EH (cell line): Measurements from ENCODE around the gene CCL27.
"Not testable (repeated sequence)": the region's sequence is repeated elsewhere in the genome, so short reads cannot be mapped to it uniquely, and the experiment has no call there.

ENCODE experiments used
- DNase-seq: peaks from one replicate; pipeline ENCODE4 v3.0.0-alpha.2; 2015; ENCODE audit warnings: low read depth

The CCL27 gene

GRCh38 chr9:34651321-34651720 lies 11.1 kb downstream of the CCL27 start:
- DNase-seq: peak; percentile 39

- DNase-seq: no peak
Measured at GRCh38 chr9:34650816-34651215, 11.6 kb downstream of the CCL27 start.

GRCh38 chr9:34648673-34649072 lies 13.8 kb downstream of the CCL27 start:
- no peak for DNase-seq

- no peak for DNase-seq
Measured at GRCh38 chr9:34647651-34648050, 14.8 kb downstream of the CCL27 start.

GRCh38 chr9:34647084-34647403 lies 15.4 kb downstream of the CCL27 start:
- DNase-seq: no peak

- DNase-seq: peak; percentile 86
Measured at GRCh38 chr9:34646211-34647083, 16.0 kb downstream of the CCL27 start, which contains the start of gene GALT. TSS of gene GALT (plus strand) at chr9:34646675. CDS start at chr9:34646705, 30 bp downstream.

GRCh38 chr9:34644766-34645314 lies 17.6 kb downstream of the CCL27 start:
- DNase-seq: no peak

GRCh38 chr9:34642679-34643078 lies 19.8 kb downstream of the CCL27 start:
- DNase-seq: peak; percentile 35

GRCh38 chr9:34639322-34639721 lies 23.1 kb downstream of the CCL27 start:
- DNase-seq: not testable (repeated sequence)

- DNase-seq: no peak
Measured at GRCh38 chr9:34638138-34638445, 24.4 kb downstream of the CCL27 start.

- peak; percentile 88 for DNase-seq
Measured at GRCh38 chr9:34637356-34638137, 24.9 kb downstream of the CCL27 start, which contains the start of gene SIGMAR1. TSS of gene SIGMAR1 (minus strand) at chr9:34637787. CDS start at chr9:34637697, 90 bp downstream.

- peak; percentile 59 for DNase-seq
Measured at GRCh38 chr9:34636791-34637355, 25.6 kb downstream of the CCL27 start.

- DNase-seq: no peak
Measured at GRCh38 chr9:34635556-34635955, 26.9 kb downstream of the CCL27 start.

- DNase-seq: no peak
Measured at GRCh38 chr9:34634551-34635248, 27.8 kb downstream of the CCL27 start.

- DNase-seq: peak; percentile 73
Measured at GRCh38 chr9:34633851-34634550, 28.5 kb downstream of the CCL27 start.

GRCh38 chr9:34633166-34633565 lies 29.3 kb downstream of the CCL27 start:
- DNase-seq: no peak

GRCh38 chr9:34630402-34631154 lies 31.9 kb downstream of the CCL27 start:
- DNase-seq: no peak

GRCh38 chr9:34629491-34629808 lies 33.0 kb downstream of the CCL27 start:
- DNase-seq: no peak

GRCh38 chr9:34628656-34629490 lies 33.6 kb downstream of the CCL27 start, which contains the start of gene ARID3C:
TSS of gene ARID3C (minus strand) at chr9:34629066. CDS start at chr9:34628014, 1,052 bp downstream.
- DNase-seq: no peak
